Activated naive CD8-positive, alpha-beta T cell treated with anti-CD3 and anti-CD28 coated beads for 36 hours (primary cell): ENCODE results near the gene FSTL5. TPM values are rescaled to one million over a fixed set of nuclear protein-coding genes. Genes with fewer than 3 reads are reported as not detected.

Experiments
- DNase-seq: peaks from one replicate; pipeline ENCODE4 v3.0.0; 2021
- H3K27ac Mint-ChIP-seq: one replicate; pipeline ENCODE4 v1.8.0; 2022; ENCODE audit warnings: mild to moderate bottlenecking, moderate library complexity, mixed read lengths
- H3K27me3 Mint-ChIP-seq: one replicate; pipeline ENCODE4 v1.8.0; 2022; ENCODE audit warnings: mild to moderate bottlenecking, mixed read lengths
- H3K36me3 Mint-ChIP-seq: one replicate; pipeline ENCODE4 v1.8.0; 2021; ENCODE audit warnings: mild to moderate bottlenecking, mixed read lengths
- H3K4me1 Mint-ChIP-seq: one replicate; pipeline ENCODE4 v1.8.0; 2021; ENCODE audit warnings: mixed read lengths
- H3K4me3 Mint-ChIP-seq: one replicate; pipeline ENCODE4 v1.8.0; 2022; ENCODE audit warnings: mild to moderate bottlenecking, moderate library complexity, mixed read lengths
- H3K9me3 Mint-ChIP-seq: one replicate; pipeline ENCODE4 v1.8.0; 2022; ENCODE audit warnings: mixed read lengths
- total RNA-seq, 2 experiments: library from RNA; stranded (reverse); gene quantifications; one replicate each; pipeline ENCODE4 v1.2.3, GENCODE V29; 2021

Gene FSTL5
- total RNA-seq, 2 experiments from 2014 or later, result not detected

DNA sequence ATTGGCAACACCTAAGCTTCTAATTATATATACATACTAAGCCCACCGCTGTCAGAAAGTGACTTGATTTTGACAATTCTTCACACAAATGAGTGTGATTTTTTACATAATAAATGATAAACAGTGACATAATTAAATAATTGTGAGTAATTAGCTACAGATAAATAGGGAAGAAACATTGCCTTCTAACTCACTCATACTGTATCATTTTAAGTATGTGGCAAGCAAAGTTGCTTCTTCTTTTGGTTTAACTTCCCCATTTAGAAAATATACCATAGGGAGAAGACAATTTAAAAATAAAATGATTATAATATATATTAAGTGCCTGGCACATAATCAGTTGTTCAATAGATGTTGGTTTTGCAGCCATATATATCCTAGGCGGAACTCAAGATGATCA, 644.2 kb downstream of the FSTL5 start:
- H3K27ac Mint-ChIP-seq, result no peak overlapping the region
- DNase-seq, result no peak
- no peak overlapping the region for H3K4me3 Mint-ChIP-seq
- peaks cover 4% of the 10 kb centered on the region for H3K9me3 Mint-ChIP-seq
- H3K36me3 Mint-ChIP-seq, result no peaks in the 10 kb centered on the region
- no peaks in the 10 kb centered on the region for H3K4me1 Mint-ChIP-seq
- no peaks in the 10 kb centered on the region for H3K27me3 Mint-ChIP-seq

- no peak for DNase-seq
- H3K4me1 Mint-ChIP-seq, result no peaks in the 10 kb centered on the region
- H3K27me3 Mint-ChIP-seq, result no peaks in the 10 kb centered on the region
- no peak overlapping the region for H3K27ac Mint-ChIP-seq
- peaks cover 2% of the 10 kb centered on the region for H3K9me3 Mint-ChIP-seq
- no peaks in the 10 kb centered on the region for H3K36me3 Mint-ChIP-seq
- no peak overlapping the region for H3K4me3 Mint-ChIP-seq
Observed at GRCh38 chr4:161517941-161518340, 645.9 kb downstream of the FSTL5 start.

- Mint-ChIP-seq H3K27me3 (no peaks in the 10 kb centered on the region), H3K9me3 (no peaks in the 10 kb centered on the region), H3K4me1 (no peaks in the 10 kb centered on the region), H3K36me3 (no peaks in the 10 kb centered on the region), H3K27ac (no peak overlapping the region), H3K4me3 (no peak overlapping the region)
- no peak for DNase-seq
Observed at GRCh38 chr4:161505141-161505540, 658.7 kb downstream of the FSTL5 start.

GRCh38 chr4:161498155-161498554, 665.6 kb downstream of the FSTL5 start:
- peaks cover 1% of the 10 kb centered on the region for H3K9me3 Mint-ChIP-seq
- H3K4me1 Mint-ChIP-seq, result no peaks in the 10 kb centered on the region
- no peak overlapping the region for H3K27ac Mint-ChIP-seq
- H3K4me3 Mint-ChIP-seq, result no peak overlapping the region
- H3K36me3 Mint-ChIP-seq, result no peaks in the 10 kb centered on the region
- no peaks in the 10 kb centered on the region for H3K27me3 Mint-ChIP-seq
- no peak for DNase-seq

GRCh38 chr4:161486461-161486860, 677.3 kb downstream of the FSTL5 start:
- H3K36me3 Mint-ChIP-seq, result no peaks in the 10 kb centered on the region
- H3K4me1 Mint-ChIP-seq, result no peaks in the 10 kb centered on the region
- DNase-seq, result no peak
- peaks cover 1% of the 10 kb centered on the region for H3K9me3 Mint-ChIP-seq
- H3K27ac Mint-ChIP-seq, result no peak overlapping the region
- no peak overlapping the region for H3K4me3 Mint-ChIP-seq
- no peaks in the 10 kb centered on the region for H3K27me3 Mint-ChIP-seq

GRCh38 chr4:161466316-161466715, 697.5 kb downstream of the FSTL5 start:
- Mint-ChIP-seq H3K36me3 (no peaks in the 10 kb centered on the region), H3K27ac (no peak overlapping the region), H3K27me3 (no peaks in the 10 kb centered on the region), H3K4me3 (no peak overlapping the region), H3K4me1 (no peaks in the 10 kb centered on the region), H3K9me3 (peaks cover 4% of the 10 kb centered on the region)
- no peak for DNase-seq

- H3K27me3 Mint-ChIP-seq, result no peaks in the 10 kb centered on the region
- no peaks in the 10 kb centered on the region for H3K4me1 Mint-ChIP-seq
- no peak overlapping the region for H3K4me3 Mint-ChIP-seq
- H3K36me3 Mint-ChIP-seq, result no peaks in the 10 kb centered on the region
- peaks cover 4% of the 10 kb centered on the region for H3K9me3 Mint-ChIP-seq
- no peak for DNase-seq
- no peak overlapping the region for H3K27ac Mint-ChIP-seq
Observed at GRCh38 chr4:161463436-161463835, 700.4 kb downstream of the FSTL5 start.

DNA sequence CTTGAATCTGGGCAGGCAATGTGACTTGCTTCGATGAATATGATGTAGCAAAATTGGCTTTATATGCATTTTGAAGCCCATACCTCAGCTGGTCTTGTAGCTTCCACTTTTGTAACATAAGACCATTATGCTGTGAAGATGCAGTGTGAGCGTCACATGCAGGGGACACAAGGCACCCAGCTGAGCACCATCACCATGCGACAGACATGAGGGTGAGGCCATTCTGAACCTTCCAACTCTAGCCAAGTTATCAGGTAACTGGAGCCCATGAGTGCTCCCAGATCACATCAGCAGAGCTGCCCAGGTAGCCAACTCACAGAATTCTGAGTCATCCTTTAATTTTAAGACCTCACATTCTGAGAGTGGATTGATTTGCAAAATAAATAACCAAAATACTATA, 705.9 kb downstream of the FSTL5 start:
- Mint-ChIP-seq H3K9me3 (peaks cover 1% of the 10 kb centered on the region), H3K4me3 (no peak overlapping the region), H3K4me1 (no peaks in the 10 kb centered on the region), H3K36me3 (no peaks in the 10 kb centered on the region), H3K27ac (no peak overlapping the region), H3K27me3 (no peaks in the 10 kb centered on the region)
- no peak for DNase-seq

- H3K4me1 Mint-ChIP-seq, result no peaks in the 10 kb centered on the region
- no peak overlapping the region for H3K27ac Mint-ChIP-seq
- no peaks in the 10 kb centered on the region for H3K27me3 Mint-ChIP-seq
- H3K4me3 Mint-ChIP-seq, result no peak overlapping the region
- H3K36me3 Mint-ChIP-seq, result no peaks in the 10 kb centered on the region
- DNase-seq, result no peak
- H3K9me3 Mint-ChIP-seq, result peaks cover 1% of the 10 kb centered on the region
Observed at GRCh38 chr4:161457311-161457710, 706.5 kb downstream of the FSTL5 start.

GRCh38 chr4:161454860-161455259, 708.9 kb downstream of the FSTL5 start:
- Mint-ChIP-seq H3K36me3 (no peaks in the 10 kb centered on the region), H3K27ac (no peak overlapping the region), H3K4me3 (no peak overlapping the region), H3K27me3 (no peaks in the 10 kb centered on the region), H3K9me3 (peaks cover 1% of the 10 kb centered on the region), H3K4me1 (no peaks in the 10 kb centered on the region)
- no peak for DNase-seq

- H3K27ac Mint-ChIP-seq, result no peak overlapping the region
- no peaks in the 10 kb centered on the region for H3K4me1 Mint-ChIP-seq
- H3K9me3 Mint-ChIP-seq, result peaks cover 2% of the 10 kb centered on the region
- DNase-seq, result no peak
- no peaks in the 10 kb centered on the region for H3K36me3 Mint-ChIP-seq
- H3K27me3 Mint-ChIP-seq, result no peaks in the 10 kb centered on the region
- no peak overlapping the region for H3K4me3 Mint-ChIP-seq
Observed at GRCh38 chr4:161448550-161449180, 715.1 kb downstream of the FSTL5 start.

DNA sequence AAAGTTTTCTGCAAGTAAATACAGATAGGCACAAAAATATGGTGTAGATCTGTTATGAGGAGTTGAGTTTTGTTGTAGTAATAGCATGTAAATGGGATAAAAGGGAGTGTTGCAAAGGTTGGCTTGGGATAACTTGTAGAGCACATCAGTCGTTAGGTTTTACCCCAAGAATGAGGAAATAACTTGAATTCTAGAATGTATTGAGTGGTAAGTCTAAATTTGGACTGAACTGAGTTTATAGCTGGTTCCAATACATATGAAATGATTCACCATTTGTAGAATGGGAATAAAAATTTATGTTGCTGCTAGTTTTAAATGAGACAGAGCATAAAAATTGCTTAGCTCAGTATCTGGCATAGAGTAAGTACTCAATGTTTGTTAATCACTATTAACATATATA, 719.2 kb downstream of the FSTL5 start:
- Mint-ChIP-seq H3K4me1 (no peaks in the 10 kb centered on the region), H3K4me3 (no peak overlapping the region), H3K27me3 (no peaks in the 10 kb centered on the region), H3K36me3 (no peaks in the 10 kb centered on the region), H3K27ac (no peak overlapping the region), H3K9me3 (peaks cover 2% of the 10 kb centered on the region)
- DNase-seq, result no peak

GRCh38 chr4:161442921-161443320, 720.9 kb downstream of the FSTL5 start:
- H3K27ac Mint-ChIP-seq, result no peak overlapping the region
- no peaks in the 10 kb centered on the region for H3K4me1 Mint-ChIP-seq
- DNase-seq, result no peak
- no peak overlapping the region for H3K4me3 Mint-ChIP-seq
- no peaks in the 10 kb centered on the region for H3K27me3 Mint-ChIP-seq
- H3K9me3 Mint-ChIP-seq, result peaks cover 2% of the 10 kb centered on the region
- H3K36me3 Mint-ChIP-seq, result no peaks in the 10 kb centered on the region

DNA sequence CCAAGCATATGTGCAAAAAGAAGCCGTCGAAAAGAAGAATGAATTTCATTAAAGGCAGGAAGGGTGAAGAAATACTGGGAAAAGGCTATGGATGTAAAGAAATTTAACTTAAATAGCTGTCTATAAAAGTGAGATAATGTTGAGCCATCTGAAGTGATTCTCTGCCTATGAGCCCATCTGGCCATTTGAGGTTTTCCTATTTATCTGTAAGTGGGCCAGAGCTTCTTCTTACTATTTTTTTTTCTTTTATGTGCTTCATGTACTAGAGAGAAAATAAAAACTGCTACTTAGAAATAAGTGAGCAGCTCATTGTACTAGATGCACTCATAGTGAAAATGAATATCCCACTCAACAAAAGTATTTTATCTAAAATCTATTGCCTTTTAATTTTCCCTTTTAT, 725.7 kb downstream of the FSTL5 start:
- no peak overlapping the region for H3K27ac Mint-ChIP-seq
- no peaks in the 10 kb centered on the region for H3K27me3 Mint-ChIP-seq
- no peaks in the 10 kb centered on the region for H3K36me3 Mint-ChIP-seq
- no peak overlapping the region for H3K4me3 Mint-ChIP-seq
- DNase-seq, result no peak
- H3K9me3 Mint-ChIP-seq, result peaks cover 5% of the 10 kb centered on the region
- no peaks in the 10 kb centered on the region for H3K4me1 Mint-ChIP-seq

GRCh38 chr4:161428180-161428965, 735.4 kb downstream of the FSTL5 start:
- Mint-ChIP-seq H3K27me3 (no peaks in the 10 kb centered on the region), H3K27ac (no peak overlapping the region), H3K4me3 (no peak overlapping the region), H3K36me3 (no peaks in the 10 kb centered on the region), H3K4me1 (no peaks in the 10 kb centered on the region), H3K9me3 (peaks cover 9% of the 10 kb centered on the region)
- DNase-seq, result no peak

- no peaks in the 10 kb centered on the region for H3K27me3 Mint-ChIP-seq
- no peak overlapping the region for H3K27ac Mint-ChIP-seq
- H3K9me3 Mint-ChIP-seq, result peaks cover 1% of the 10 kb centered on the region
- no peaks in the 10 kb centered on the region for H3K36me3 Mint-ChIP-seq
- H3K4me3 Mint-ChIP-seq, result no peak overlapping the region
- H3K4me1 Mint-ChIP-seq, result no peaks in the 10 kb centered on the region
- no peak for DNase-seq
Observed at GRCh38 chr4:161419822-161420221, 744.0 kb downstream of the FSTL5 start.
